IMR-90 (cell line): ENCODE data around the gene MESP2. TPM values are rescaled to one million over a fixed set of nuclear protein-coding genes. Genes with fewer than 3 reads are reported as not detected.

Source experiments
- ATAC-seq: fragments of 200-7000 bp; cut with Tn5 transposase; 2 replicates; pipeline ENCODE4 v1.9.1; 2020; ENCODE audit warnings: low read depth, mild to moderate bottlenecking, moderate library complexity
- BruUV-seq: library from RNA; stranded (reverse); fragments of 400-500 nt; replicated peaks from 2 replicates; lab custom pipeline; 2021; lab: Mats Ljungman, UMichigan
- CTCF ChIA-PET: fragments of 300-600 bp; formaldehyde crosslinking; extraction: SDS; loops from one replicate; lab custom pipeline; 2021; ENCODE audit warnings: antibody characterized with exemption; lab: Yijun Ruan, JAX
- POLR2A ChIA-PET: fragments of 300-600 bp; sonication (Branson Sonifier 250); formaldehyde crosslinking; loops from one replicate; lab custom pipeline; 2022; ENCODE audit warnings: antibody characterized with exemption; ENCODE audit not compliant: unreplicated experiment; lab: Charles Lee
- DNase-seq: peaks from one replicate; pipeline ENCODE4 v3.0.0; 2013
- H2AFZ ChIP-seq: replicated peaks from 2 replicates; pipeline ENCODE3; 2013; ENCODE audit warnings: low read length, mild to moderate bottlenecking; ENCODE audit not compliant: poor library complexity
- H2AK5ac ChIP-seq: 2 replicates; pipeline ENCODE4 v1.6.1; 2013; ENCODE audit warnings: low read depth, low read length, inconsistent platforms
- H2AK9ac ChIP-seq: replicated peaks from 2 replicates; pipeline ENCODE3; 2013; ENCODE audit warnings: mild to moderate bottlenecking, low read depth, low read length, moderate library complexity; ENCODE audit not compliant: poor library complexity
- H2BK120ac ChIP-seq: 2 replicates; pipeline ENCODE4 v1.6.1; 2013; ENCODE audit warnings: low read depth, low read length, inconsistent platforms
- H2BK15ac ChIP-seq: 3 replicates; pipeline ENCODE4 v1.6.1; 2013; ENCODE audit warnings: low read depth, low read length, inconsistent platforms
- H2BK20ac ChIP-seq: 2 replicates; pipeline ENCODE4 v1.6.1; 2013; ENCODE audit warnings: low read depth, mild to moderate bottlenecking, inconsistent platforms, low read length, moderate library complexity
- H2BK5ac ChIP-seq: 2 replicates; pipeline ENCODE4 v1.6.1; 2013; ENCODE audit warnings: mild to moderate bottlenecking, low read depth, low read length, inconsistent platforms; ENCODE audit not compliant: poor library complexity, severe bottlenecking
- H3K14ac ChIP-seq: replicated peaks from 2 replicates; pipeline ENCODE4 v1.6.1; 2013; ENCODE audit warnings: low read depth, low read length, inconsistent platforms
- H3K18ac ChIP-seq: 2 replicates; pipeline ENCODE4 v1.6.1; 2013; ENCODE audit warnings: low read depth, low read length, control low read depth
- H3K23ac ChIP-seq: 2 replicates; pipeline ENCODE4 v1.6.1; 2013; ENCODE audit warnings: low read depth, low read length, inconsistent platforms
- H3K27ac ChIP-seq: 2 replicates; pipeline ENCODE4 v1.5.1; 2013; ENCODE audit warnings: mild to moderate bottlenecking, control low read depth, low read length; ENCODE audit not compliant: insufficient read depth
- H3K27me3 ChIP-seq: 2 replicates; pipeline ENCODE4 v1.6.1; 2013; ENCODE audit warnings: low read length; ENCODE audit not compliant: control insufficient read depth, insufficient read depth
- H3K36me3 ChIP-seq: 2 replicates; pipeline ENCODE4 v1.6.1; 2013; ENCODE audit warnings: low read length, mixed read lengths; ENCODE audit not compliant: control insufficient read depth, insufficient read depth
- H3K4ac ChIP-seq: 2 replicates; pipeline ENCODE4 v1.6.1; 2013; ENCODE audit warnings: low read depth, low read length, inconsistent platforms
- H3K4me1 ChIP-seq: 2 replicates; pipeline ENCODE4 v1.6.1; 2013; ENCODE audit warnings: low read length, mixed read lengths; ENCODE audit not compliant: control insufficient read depth, insufficient read depth
- H3K4me2 ChIP-seq: 2 replicates; pipeline ENCODE4 v1.6.1; 2013; ENCODE audit warnings: low read depth, mild to moderate bottlenecking, control low read depth, low read length, moderate library complexity
- H3K4me3 ChIP-seq: 2 replicates; pipeline ENCODE4 v1.5.1; 2013; ENCODE audit warnings: low read depth, mild to moderate bottlenecking, control low read depth, low read length, moderate library complexity; ENCODE audit not compliant: insufficient read depth
- H3K56ac ChIP-seq: 2 replicates; pipeline ENCODE4 v1.6.1; 2013; ENCODE audit warnings: low read length, inconsistent platforms; ENCODE audit not compliant: insufficient read depth; ENCODE audit errors: extremely low read depth
- H3K79me1 ChIP-seq, 2 experiments: 2 replicates each; pipeline ENCODE4 v1.6.1; 2013; ENCODE audit warnings: low read length in 2 of 2, inconsistent platforms in 1 of 2, low read depth in 1 of 2
- H3K9ac ChIP-seq: 2 replicates; pipeline ENCODE4 v1.6.1; 2013; ENCODE audit warnings: low read depth, low read length, control low read depth
- H3K9me1 ChIP-seq: 2 replicates; pipeline ENCODE4 v1.6.1; 2013; ENCODE audit warnings: low read length, inconsistent platforms; ENCODE audit not compliant: insufficient read depth
- H3K9me3 ChIP-seq: 2 replicates; pipeline ENCODE4 v1.6.1; 2013; ENCODE audit warnings: low read length; ENCODE audit not compliant: control insufficient read depth, insufficient read depth
- H4K20me1 ChIP-seq: 2 replicates; pipeline ENCODE4 v1.6.1; 2013; ENCODE audit warnings: low read length, inconsistent platforms; ENCODE audit not compliant: insufficient read depth
- H4K5ac ChIP-seq: 2 replicates; pipeline ENCODE4 v1.6.1; 2013; ENCODE audit warnings: mild to moderate bottlenecking, low read depth, low read length, control low read depth
- H4K8ac ChIP-seq, 2 experiments: 2 replicates each; pipeline ENCODE4 v1.6.1; 2013; ENCODE audit warnings: low read depth in 2 of 2, low read length in 2 of 2, control low read depth in 1 of 2, inconsistent platforms in 1 of 2
- H4K91ac ChIP-seq: 2 replicates; pipeline ENCODE4 v1.6.1; 2013; ENCODE audit warnings: low read depth, low read length, inconsistent platforms; ENCODE audit not compliant: insufficient read depth
- CEBPB ChIP-seq: IDR thresholded peaks from 2 replicates; pipeline ENCODE4 v1.6.1; 2012; ENCODE audit warnings: low read depth, low read length, improper control_type of control experiment
- CHD1 ChIP-seq: IDR thresholded peaks from 2 replicates; pipeline ENCODE4 v1.6.1; 2012; ENCODE audit warnings: low read depth, low read length, improper control_type of control experiment
- CTCF ChIP-seq: conservative IDR thresholded peaks from 2 replicates; pipeline ENCODE4 v1.5.1; 2012; ENCODE audit warnings: mild to moderate bottlenecking, low read depth, low read length, improper control_type of control experiment
- ELK1 ChIP-seq: fragments of 150-350 bp; IDR thresholded peaks from 2 replicates; pipeline ENCODE4 v1.6.1; 2016; ENCODE audit warnings: low read depth, mild to moderate bottlenecking, low read length, moderate library complexity, borderline replicate concordance
- FOS ChIP-seq: fragments of 150-350 bp; IDR thresholded peaks from 2 replicates; pipeline ENCODE4 v1.6.1; 2016; ENCODE audit warnings: low read depth, low read length
- MAFK ChIP-seq: IDR thresholded peaks from 2 replicates; pipeline ENCODE4 v1.6.1; 2012; ENCODE audit warnings: low read depth, low read length, improper control_type of control experiment
- MAZ ChIP-seq: IDR thresholded peaks from 2 replicates; pipeline ENCODE4 v1.6.1; 2012; ENCODE audit warnings: low read depth, mild to moderate bottlenecking, low read length, improper control_type of control experiment, moderate library complexity, borderline replicate concordance
- MXI1 ChIP-seq: IDR thresholded peaks from 2 replicates; pipeline ENCODE4 v1.6.1; 2012; ENCODE audit warnings: low read depth, mild to moderate bottlenecking, low read length, moderate library complexity, borderline replicate concordance
- NFE2L2 ChIP-seq: fragments of 150-350 bp; IDR thresholded peaks from 2 replicates; pipeline ENCODE4 v1.6.1; 2016; ENCODE audit warnings: low read depth, mild to moderate bottlenecking, low read length
- POLR2A ChIP-seq: IDR thresholded peaks from 2 replicates; pipeline ENCODE4 v1.6.1; 2012; ENCODE audit warnings: mild to moderate bottlenecking, low read depth, low read length
- RCOR1 ChIP-seq: IDR thresholded peaks from 2 replicates; pipeline ENCODE4 v1.6.1; 2012; ENCODE audit warnings: mild to moderate bottlenecking, low read length, improper control_type of control experiment; ENCODE audit not compliant: insufficient replicate concordance
- SMC3 ChIP-seq: fragments of 150-350 bp; IDR thresholded peaks from 2 replicates; pipeline ENCODE4 v1.6.1; 2016; ENCODE audit warnings: low read depth, mild to moderate bottlenecking, antibody characterized with exemption, low read length, moderate library complexity
- WGBS, 2 experiments: methylation state at CpG; one replicate each; pipeline versions ENCODE4 v1.1.5 to v1.1.7; 2013; ENCODE audit warnings: missing lambda C conversion rate in 2 of 2; ENCODE audit not compliant: insufficient read length in 1 of 2; ENCODE audit errors: extremely low coverage in 2 of 2; 5-methylcytosine and 5-hydroxymethylcytosine counted together
- dilution Hi-C: fragments of 300-500 bp; cut with HindIII; formaldehyde crosslinking; loops from one replicate; pipeline ENCODE4 v1.14.3; 2018; ENCODE audit warnings: low sequenced_read_pairs; ENCODE audit not compliant: unreplicated experiment
- in situ Hi-C: fragments of 300-500 bp; cut with MboI; formaldehyde crosslinking; loops from 3 replicates; pipeline ENCODE4 v1.14.3; 2019; ENCODE audit warnings: low sequenced_read_pairs, inconsistent platforms, mixed read lengths
- intact Hi-C: fragments of 100-400 bp; cut with micrococcal nuclease; formaldehyde crosslinking; loops from 2 replicates; pipeline ENCODE4 v1.10.0; 2022
- polyA plus RNA-seq, 3 experiments: library from polyadenylated mRNA; depleted of rRNA; stranded (reverse); fragments of >200 nt; gene quantifications; 2 replicates each; pipeline ENCODE4 v1.2.3, GENCODE V29; 2012; ENCODE audit warnings: low replicate concordance in 1 of 3
- total RNA-seq: library from RNA; depleted of rRNA; stranded (reverse); fragments of >200 nt; gene quantifications from 2 replicates; pipeline ENCODE4 v1.2.3, GENCODE V29; 2012

The MESP2 gene
- total and polyA plus RNA-seq, 2 of the 4 experiments (the other 2 are of a cell fraction) = 0.18 to 0.32 TPM

- Histone ChIP-seq H3K14ac (peak overlapping the region; percentile 89), H2AK5ac (peak overlapping the region; percentile 74; the same call in 1 of the 2 replicates), H4K5ac (no peak overlapping the region), H3K79me1 (peaks cover 0 to 53% of the 10 kb centered on the region in 2 experiments; a peak in 3 of 4 replicates), H4K20me1 (peaks cover 5% of the 10 kb centered on the region; the same call in 1 of the 2 replicates), H3K9me3 (peaks cover 3% of the 10 kb centered on the region), H4K91ac (no peak overlapping the region; the same call in 1 of the 2 replicates), H4K8ac (peak overlapping the region; percentile 56 to 58; a peak in 2 of 4 replicates), H3K36me3 (no peaks in the 10 kb centered on the region), H2BK5ac (no peak overlapping the region), H3K9ac (peak overlapping the region; percentile 39; the same call in 1 of the 2 replicates), H2BK15ac (no peak overlapping the region; the same call in 2 of the 3 replicates), H2BK20ac (no peak overlapping the region), H3K27ac (no peak overlapping the region), H2BK120ac (no peak overlapping the region; the same call in 1 of the 2 replicates), H3K4me2 (peak overlapping the region; percentile 65), H3K4me1 (peaks cover 24% of the 10 kb centered on the region), H3K18ac (no peak overlapping the region), H3K23ac (peak overlapping the region; percentile 20; the same call in 1 of the 2 replicates), H2AFZ (peak overlapping the region; percentile 95), H3K9me1 (peaks cover 30% of the 10 kb centered on the region), H2AK9ac (peak overlapping the region; percentile 81), H3K4ac (peak overlapping the region; percentile 69), H3K56ac (no peak overlapping the region), H3K4me3 (peak overlapping the region; percentile 58), H3K27me3 (no peaks in the 10 kb centered on the region)
- ChIA-PET POLR2A (no interaction called here), CTCF (no interaction called here)
- intact Hi-C loops (loop anchor here (2.0 kb wide), 1 partner anchor 61 kb away; no protein-coding TSS in a partner anchor), in situ Hi-C loops (no loop called here), dilution Hi-C loops (no loop called here)
- TF ChIP-seq MAZ = no peak
- no peak for TF ChIP-seq RCOR1
- TF ChIP-seq NFE2L2 = no peak
- TF ChIP-seq MAFK = no peak
- TF ChIP-seq CHD1 = no peak
- TF ChIP-seq CEBPB = no peak
- TF ChIP-seq ELK1 = no peak
- no peak for TF ChIP-seq SMC3
- no peak for TF ChIP-seq MXI1
- TF ChIP-seq CTCF = no peak
- TF ChIP-seq POLR2A = no peak
- TF ChIP-seq FOS = no peak
- 100% methylated on average over 1 of the region's 13 CpGs; no CpG with 5 or more reads in 1 of the 2 experiments for WGBS, 2 experiments
- ATAC-seq (no peak), DNase-seq (no peak)
- no TSS peak for BruUV-seq
Measured at GRCh38 chr15:89813381-89814111, 37.4 kb downstream of the MESP2 start.
